Epithelial cell of proximal tubule (primary cell): ENCODE measurements around the gene AMBRA1. TPM values are rescaled to one million over a fixed set of nuclear protein-coding genes. Genes with fewer than 3 reads are reported as not detected.

Experiments
- DNase-seq: peaks from one replicate; pipeline ENCODE4 v3.0.0-alpha.2; 2011; ENCODE audit warnings: low read depth
- H3K4me3 ChIP-seq: 2 replicates; pipeline ENCODE4 v1.5.1; 2011; ENCODE audit warnings: low read depth, mild to moderate bottlenecking, low read length
- total RNA-seq: library from RNA; depleted of rRNA; stranded (reverse); fragments of >200 nt; gene quantifications from 2 replicates; pipeline ENCODE4 v1.2.3, GENCODE V29; 2015
- TF ChIP-seq, protein P1 (sequence below): conservative IDR thresholded peaks from 2 replicates; pipeline ENCODE4 v1.5.1; 2012; ENCODE audit warnings: low read depth, mild to moderate bottlenecking, low read length

The AMBRA1 gene
- total RNA-seq, 1 donor from 2014 or later: 21.0 TPM

DNA sequence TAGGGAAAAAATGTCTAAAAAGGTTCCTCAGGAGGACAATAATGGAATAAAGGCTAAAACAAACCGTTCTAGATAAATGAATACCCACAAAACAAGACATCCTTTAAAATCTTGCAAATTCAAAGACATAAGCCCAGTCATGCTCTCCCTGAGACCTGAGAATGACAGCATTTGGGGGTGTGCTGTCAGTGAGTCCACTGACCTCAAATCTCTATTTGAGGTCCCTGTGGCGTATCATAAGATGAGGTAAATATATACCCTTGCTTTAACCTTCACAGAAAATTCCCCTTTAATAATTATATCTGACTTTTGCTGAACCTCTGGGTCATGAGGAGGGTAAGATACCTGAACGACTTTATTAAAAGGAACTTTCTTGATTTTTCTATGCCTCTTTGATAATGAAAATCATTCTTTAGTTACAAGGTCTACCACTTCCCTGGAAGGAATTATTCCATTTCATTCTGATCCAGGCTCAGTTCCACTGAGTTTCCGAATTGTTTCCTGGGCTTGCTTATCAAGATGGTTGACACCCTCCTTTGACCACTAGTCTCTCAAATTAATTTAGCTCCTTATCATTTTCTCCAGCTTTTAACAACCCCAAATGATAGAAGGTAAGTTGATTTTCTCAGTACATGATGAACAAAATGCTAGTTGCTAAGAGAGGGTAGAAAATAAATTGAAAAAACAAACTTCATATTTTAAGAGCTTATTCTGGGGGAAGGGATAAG is 148.5 kb downstream of the AMBRA1 start:
- DNase-seq: no peak
- no peak overlapping the region for H3K4me3 ChIP-seq
- TF ChIP-seq, protein P1, sequence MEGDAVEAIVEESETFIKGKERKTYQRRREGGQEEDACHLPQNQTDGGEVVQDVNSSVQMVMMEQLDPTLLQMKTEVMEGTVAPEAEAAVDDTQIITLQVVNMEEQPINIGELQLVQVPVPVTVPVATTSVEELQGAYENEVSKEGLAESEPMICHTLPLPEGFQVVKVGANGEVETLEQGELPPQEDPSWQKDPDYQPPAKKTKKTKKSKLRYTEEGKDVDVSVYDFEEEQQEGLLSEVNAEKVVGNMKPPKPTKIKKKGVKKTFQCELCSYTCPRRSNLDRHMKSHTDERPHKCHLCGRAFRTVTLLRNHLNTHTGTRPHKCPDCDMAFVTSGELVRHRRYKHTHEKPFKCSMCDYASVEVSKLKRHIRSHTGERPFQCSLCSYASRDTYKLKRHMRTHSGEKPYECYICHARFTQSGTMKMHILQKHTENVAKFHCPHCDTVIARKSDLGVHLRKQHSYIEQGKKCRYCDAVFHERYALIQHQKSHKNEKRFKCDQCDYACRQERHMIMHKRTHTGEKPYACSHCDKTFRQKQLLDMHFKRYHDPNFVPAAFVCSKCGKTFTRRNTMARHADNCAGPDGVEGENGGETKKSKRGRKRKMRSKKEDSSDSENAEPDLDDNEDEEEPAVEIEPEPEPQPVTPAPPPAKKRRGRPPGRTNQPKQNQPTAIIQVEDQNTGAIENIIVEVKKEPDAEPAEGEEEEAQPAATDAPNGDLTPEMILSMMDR: no peak

DNA sequence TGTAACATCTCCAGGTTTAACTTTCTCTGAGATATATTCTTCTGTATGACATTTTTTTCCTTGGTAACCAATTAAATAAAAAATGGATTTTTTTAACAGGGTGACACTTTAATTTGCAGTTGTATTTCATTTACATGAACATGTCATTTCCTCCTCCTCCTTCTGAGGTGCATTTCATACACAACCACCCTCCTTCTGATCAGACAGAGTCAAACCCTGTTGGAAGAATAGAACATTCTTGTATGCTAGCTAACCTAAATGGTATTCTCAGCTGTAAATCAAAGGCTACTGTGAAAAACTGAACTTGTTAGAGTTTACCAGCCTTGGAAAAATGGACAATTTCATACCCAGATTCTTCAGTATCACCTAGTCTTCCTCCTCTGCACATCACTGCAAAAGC is 149.5 kb downstream of the AMBRA1 start:
- no peak for DNase-seq
- H3K4me3 ChIP-seq: no peak overlapping the region
- TF ChIP-seq, protein P1: no peak

DNA sequence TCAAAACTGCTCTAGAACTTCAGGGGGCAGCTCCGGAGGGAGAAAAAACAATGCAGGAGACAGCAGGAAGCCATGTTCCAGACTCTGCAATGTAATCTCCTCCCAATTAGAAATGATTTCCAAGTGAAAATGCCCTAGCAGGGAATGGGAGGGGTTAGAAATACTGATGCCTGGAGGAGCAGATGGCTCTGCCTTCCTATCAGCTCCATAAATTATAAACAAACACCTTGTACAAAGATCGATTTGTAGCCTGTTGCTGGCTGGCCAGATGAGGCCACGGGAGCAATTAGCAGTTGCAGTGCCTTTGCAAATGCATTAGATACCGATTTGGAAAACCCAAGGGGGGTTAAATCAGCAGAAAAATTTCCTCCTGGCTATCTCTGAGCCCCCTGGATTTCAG is 155.6 kb downstream of the AMBRA1 start:
- no peak overlapping the region for H3K4me3 ChIP-seq
- no peak for DNase-seq
- TF ChIP-seq, protein P1: no peak

DNA sequence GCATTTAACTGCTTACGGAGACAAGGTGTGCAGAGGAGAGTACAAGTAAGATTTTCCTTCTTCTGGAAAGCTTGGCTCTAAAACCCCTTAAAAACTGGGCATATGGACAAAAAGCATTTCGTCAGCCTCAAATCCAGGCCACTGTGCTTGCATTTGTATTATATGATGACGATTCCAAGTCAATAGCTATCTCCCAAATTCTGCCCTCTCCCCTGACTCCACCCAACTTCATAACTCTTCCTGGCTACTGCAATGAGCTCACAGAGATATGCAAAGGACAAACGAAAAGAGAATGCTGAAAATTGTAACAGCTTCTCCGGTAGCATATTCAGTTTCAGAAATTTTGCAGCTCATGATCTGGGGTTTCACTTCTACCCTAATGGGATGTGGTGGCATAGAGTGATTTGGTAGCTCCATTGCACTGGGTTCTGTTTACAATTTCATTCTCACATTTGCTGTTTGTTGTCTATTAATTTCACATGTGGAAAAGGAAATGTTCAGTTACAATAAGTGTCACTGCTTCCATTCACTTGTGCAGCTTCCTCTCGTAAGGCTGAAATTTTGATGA is 156.6 kb downstream of the AMBRA1 start:
- no peak overlapping the region for H3K4me3 ChIP-seq
- TF ChIP-seq, protein P1: no peak
- DNase-seq: no peak

DNA sequence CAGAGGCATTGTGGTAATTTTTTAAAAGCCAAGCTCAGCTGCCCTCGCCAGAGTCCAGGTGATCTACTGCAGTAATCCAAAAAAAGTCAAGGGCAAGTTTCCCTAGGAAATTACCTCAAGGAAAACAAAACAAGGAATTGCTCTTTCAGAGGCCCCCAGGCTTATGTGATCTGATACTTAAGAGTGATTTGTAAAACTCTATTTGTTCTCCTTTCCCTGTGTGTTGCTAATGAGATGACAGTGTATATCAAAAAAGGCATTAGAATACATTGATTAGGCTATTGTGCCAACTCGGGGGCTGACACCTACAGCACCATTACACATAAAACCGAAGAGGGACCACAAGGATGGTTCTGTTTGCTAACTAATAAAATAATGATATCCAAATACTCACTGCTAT is 157.7 kb downstream of the AMBRA1 start:
- TF ChIP-seq, protein P1: no peak
- DNase-seq: no peak

DNA sequence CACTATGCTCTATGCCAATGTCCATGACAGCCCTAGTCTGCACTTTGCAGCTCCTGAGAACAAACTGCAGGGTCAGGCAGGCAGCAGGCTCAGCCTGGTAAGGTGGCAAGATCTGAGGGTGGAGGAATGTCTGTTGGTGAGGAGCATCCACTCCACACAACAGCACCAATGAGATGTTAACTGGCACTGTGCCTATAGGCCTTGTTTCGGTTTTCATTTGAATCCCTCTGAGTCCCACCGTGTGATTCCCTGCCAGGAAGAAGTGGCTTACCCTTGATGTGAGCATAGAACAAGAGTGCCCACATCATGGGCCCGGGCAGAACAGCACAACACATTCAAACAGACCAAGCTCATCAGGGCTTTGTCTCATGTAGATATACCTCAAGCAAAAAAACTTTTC is 158.1 kb downstream of the AMBRA1 start:
- no peak for DNase-seq
- no peak overlapping the region for H3K4me3 ChIP-seq
- TF ChIP-seq, protein P1: no peak

More for the DNA sequence above, 157.7 kb downstream of the AMBRA1 start:
- H3K4me3 ChIP-seq: no peak overlapping the region

DNA sequence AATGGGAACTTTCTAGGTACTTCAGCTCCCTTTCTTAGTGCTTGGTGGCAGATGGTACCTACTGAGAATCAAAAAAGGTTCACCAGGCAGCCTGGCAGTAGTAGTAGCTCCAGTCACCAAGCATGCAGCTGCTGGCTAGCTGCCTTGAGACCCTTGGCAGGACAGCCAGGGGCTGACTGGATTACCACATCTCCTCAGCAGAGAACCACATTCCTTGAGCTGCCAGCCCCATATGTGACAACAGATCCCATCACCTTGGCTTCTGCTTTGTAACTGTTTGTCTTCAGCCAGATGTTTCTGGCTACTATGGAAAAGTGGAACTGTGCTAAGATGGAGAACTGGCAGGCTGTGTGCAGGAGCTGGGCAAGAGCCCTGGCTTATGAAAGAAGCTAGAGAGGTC is 162.6 kb downstream of the AMBRA1 start:
- no peak for DNase-seq
- H3K4me3 ChIP-seq: no peak overlapping the region
- TF ChIP-seq, protein P1: no peak
